HuH-7 (cell line): Measurements from ENCODE around the gene POMGNT2.

Experiments
- DNase-seq: peaks from one replicate; pipeline ENCODE4 v3.0.0; 2011; ENCODE audit warnings: low spot score

Gene POMGNT2

GRCh38 chr3:43102773-43103480, 3.0 kb downstream of the POMGNT2 start:
- no peak for DNase-seq

GRCh38 chr3:43098761-43099160, 7.1 kb downstream of the POMGNT2 start:
- no peak for DNase-seq

GRCh38 chr3:43097400-43098080, 8.3 kb downstream of the POMGNT2 start:
- no peak for DNase-seq

- DNase-seq, result no peak
These were observed 9.1 kb downstream of the POMGNT2 start for GRCh38 chr3:43096761-43097160.

- no peak for DNase-seq
These were observed 10.5 kb downstream of the POMGNT2 start for GRCh38 chr3:43095370-43095769.

- no peak for DNase-seq
These were observed 11.0 kb downstream of the POMGNT2 start for GRCh38 chr3:43094851-43095250.

- no peak for DNase-seq
These were observed 11.5 kb downstream of the POMGNT2 start for GRCh38 chr3:43094381-43094780.

GRCh38 chr3:43093974-43094373, 11.9 kb downstream of the POMGNT2 start:
- no peak for DNase-seq

GRCh38 chr3:43093006-43093405, 12.9 kb downstream of the POMGNT2 start:
- no peak for DNase-seq

GRCh38 chr3:43091481-43091880, 14.4 kb downstream of the POMGNT2 start:
- DNase-seq, result no peak

GRCh38 chr3:43090238-43090637, 15.6 kb downstream of the POMGNT2 start:
- no peak for DNase-seq

GRCh38 chr3:43089081-43089480, 16.8 kb downstream of the POMGNT2 start:
- no peak for DNase-seq

GRCh38 chr3:43087249-43087776, 18.6 kb downstream of the POMGNT2 start:
- DNase-seq, result peak; percentile 39

- no peak for DNase-seq
These were observed 19.3 kb downstream of the POMGNT2 start for GRCh38 chr3:43086460-43087165.

- no peak for DNase-seq
These were observed 23.4 kb downstream of the POMGNT2 start for GRCh38 chr3:43082457-43082856.

GRCh38 chr3:43081796-43082195, 24.1 kb downstream of the POMGNT2 start:
- DNase-seq, result no peak

GRCh38 chr3:43080726-43081568, 24.9 kb downstream of the POMGNT2 start:
- no peak for DNase-seq

- no peak for DNase-seq
These were observed 26.1 kb downstream of the POMGNT2 start for GRCh38 chr3:43079536-43080332.

GRCh38 chr3:43077707-43078106, 28.2 kb downstream of the POMGNT2 start:
- DNase-seq, result no peak

- no peak for DNase-seq
These were observed 28.6 kb downstream of the POMGNT2 start for GRCh38 chr3:43077261-43077660.

- DNase-seq, result no peak
These were observed 29.0 kb downstream of the POMGNT2 start for GRCh38 chr3:43076857-43077256.
